Left lung (tissue), 10 donors: ENCODE results near the gene ZNF821. TPM values are rescaled to one million over a fixed set of nuclear protein-coding genes. Genes with fewer than 3 reads are reported as not detected.
A peak's percentile ranks its signal among the peaks of the same experiment; 100 is the strongest.

Experiments used
- ATAC-seq: fragments of 200-7000 bp; cut with Tn5 transposase; one replicate; pipeline ENCODE4 v1.9.1; 2020; ENCODE audit warnings: moderate library complexity
- DNase-seq, 4 donors: peaks; one replicate each; pipeline ENCODE4 v3.0.0-alpha.2; 2013 to 2020
- H3K27ac ChIP-seq, 2 donors: fragments of 200-600 bp; sonication (generic) in 1 of 2; one replicate each; pipeline versions ENCODE4 v1.5.0 to v1.8.0; 2020 to 2021
- H3K27me3 ChIP-seq, 2 donors: fragments of 200-600 bp; sonication (generic) in 1 of 2; one replicate each; pipeline versions ENCODE4 v1.5.0 to v1.8.0; 2020 to 2021
- H3K36me3 ChIP-seq, 2 donors: fragments of 200-600 bp; sonication (generic) in 1 of 2; one replicate each; pipeline versions ENCODE4 v1.5.0 to v1.8.0; 2020 to 2021
- H3K4me1 ChIP-seq, 2 donors: fragments of 200-600 bp; one replicate each; pipeline ENCODE4 v1.8.0; 2021
- H3K4me3 ChIP-seq, 2 donors: fragments of 200-600 bp; sonication (generic) in 1 of 2; one replicate each; pipeline versions ENCODE4 v1.5.0 to v1.8.0; 2020 to 2021; ENCODE audit warnings: mild to moderate bottlenecking in 1 of 2
- H3K9me3 ChIP-seq, 2 donors: fragments of 200-600 bp; sonication (generic) in 1 of 2; one replicate each; pipeline versions ENCODE4 v1.5.0 to v1.8.0; 2020 to 2021
- intact Hi-C, 2 donors: fragments of 100-400 bp; cut with DNase I; formaldehyde crosslinking; loops; one replicate each; pipeline versions ENCODE4 v1.11.2 to v1.14.2; 2022
- polyA plus RNA-seq, 6 donors: library from polyadenylated mRNA; unstranded; fragments of 120-200 nt; gene quantifications; one replicate each; pipeline ENCODE4 v1.2.1, GENCODE V29; 2013; ENCODE audit not compliant: insufficient read length in 6 of 6
- total RNA-seq, 2 donors: library from RNA; stranded (reverse); fragmentation: NEBNext Ultra II Directional; extraction: Animal tissue kit (Norgen Biotek cat#: 25700); gene quantifications; one replicate each; pipeline ENCODE4 v1.2.1, GENCODE V29; 2021
- TF ChIP-seq, protein P1 (sequence below), 2 donors: fragments of 200-600 bp; sonication (generic) in 1 of 2; IDR thresholded peaks; one replicate each; pipeline versions ENCODE4 v1.5.0 to v1.8.0; 2021; ENCODE audit warnings: antibody characterized with exemption in 2 of 2
- donor health status: DM: no; HTN: yes; CAD: no.
- donor health status: DM: no; HTN: no; CAD: no.

The ZNF821 gene
- total and polyA plus RNA-seq, 8 donors = 5.3 to 24.7 (median 20.7) TPM

DNA sequence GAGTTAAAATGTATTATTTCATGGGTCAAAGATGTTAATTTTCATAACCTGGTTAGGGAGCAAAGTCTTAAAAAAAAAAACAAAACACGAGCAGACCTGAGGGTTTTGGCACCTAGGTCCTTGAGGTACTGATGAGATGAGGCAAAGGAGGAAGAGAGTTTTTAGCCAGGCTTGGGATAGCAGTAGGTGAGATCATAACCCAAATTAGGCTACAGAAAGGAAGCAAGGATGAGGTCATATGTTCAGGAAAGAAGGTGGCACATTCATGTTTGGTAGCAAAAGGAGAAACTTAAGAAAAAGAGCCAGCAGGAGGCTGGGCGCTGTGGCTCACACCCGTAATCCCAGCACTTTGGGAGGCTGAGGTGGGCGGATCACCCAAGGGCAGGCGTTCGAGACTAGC is 35.4 kb downstream of the ZNF821 start:
- TF ChIP-seq, protein P1, sequence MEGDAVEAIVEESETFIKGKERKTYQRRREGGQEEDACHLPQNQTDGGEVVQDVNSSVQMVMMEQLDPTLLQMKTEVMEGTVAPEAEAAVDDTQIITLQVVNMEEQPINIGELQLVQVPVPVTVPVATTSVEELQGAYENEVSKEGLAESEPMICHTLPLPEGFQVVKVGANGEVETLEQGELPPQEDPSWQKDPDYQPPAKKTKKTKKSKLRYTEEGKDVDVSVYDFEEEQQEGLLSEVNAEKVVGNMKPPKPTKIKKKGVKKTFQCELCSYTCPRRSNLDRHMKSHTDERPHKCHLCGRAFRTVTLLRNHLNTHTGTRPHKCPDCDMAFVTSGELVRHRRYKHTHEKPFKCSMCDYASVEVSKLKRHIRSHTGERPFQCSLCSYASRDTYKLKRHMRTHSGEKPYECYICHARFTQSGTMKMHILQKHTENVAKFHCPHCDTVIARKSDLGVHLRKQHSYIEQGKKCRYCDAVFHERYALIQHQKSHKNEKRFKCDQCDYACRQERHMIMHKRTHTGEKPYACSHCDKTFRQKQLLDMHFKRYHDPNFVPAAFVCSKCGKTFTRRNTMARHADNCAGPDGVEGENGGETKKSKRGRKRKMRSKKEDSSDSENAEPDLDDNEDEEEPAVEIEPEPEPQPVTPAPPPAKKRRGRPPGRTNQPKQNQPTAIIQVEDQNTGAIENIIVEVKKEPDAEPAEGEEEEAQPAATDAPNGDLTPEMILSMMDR (IDR thresholded peaks at IDR 0.05) = no peak
- peaks cover 0 to 59% of the 10 kb centered on the region in 2 donors for H3K36me3 ChIP-seq
- no peak for DNase-seq

DNA sequence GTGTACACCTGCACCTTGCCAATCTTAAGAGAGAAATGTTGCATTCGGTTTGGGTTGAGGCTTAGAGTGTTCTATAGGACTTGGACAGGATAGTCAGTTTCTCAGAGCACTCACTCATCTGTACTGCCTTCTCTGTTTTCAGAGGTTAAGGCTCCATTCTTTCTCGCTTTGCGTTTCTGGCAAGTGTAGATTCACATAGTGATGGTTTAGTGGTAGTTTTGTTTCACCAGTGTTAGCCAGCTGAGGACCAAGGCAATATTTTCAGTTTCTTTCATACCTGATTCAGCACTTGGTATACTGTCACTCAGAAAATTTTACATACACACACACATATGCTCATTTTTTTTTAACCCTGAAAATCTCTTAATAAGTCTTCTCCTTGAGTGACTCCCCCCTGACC is 36.9 kb downstream of the ZNF821 start:
- no peaks in the 10 kb centered on the region for H3K9me3 ChIP-seq
- no peak overlapping the region for H3K27ac ChIP-seq
- H3K4me1 ChIP-seq = peaks cover 7 to 20% of the 10 kb centered on the region in 2 donors
- no peak for DNase-seq
- H3K36me3 ChIP-seq = peaks cover 0 to 44% of the 10 kb centered on the region in 2 donors
- H3K27me3 ChIP-seq = no peaks in the 10 kb centered on the region
- H3K4me3 ChIP-seq = peak overlapping the region in 1 of 2 donors; percentile 89
- ATAC-seq = no peak
- TF ChIP-seq, protein P1 (IDR thresholded peaks at IDR 0.05) = no peak
- intact Hi-C loops = no loop called here

More for the DNA sequence above, 35.4 kb downstream of the ZNF821 start:
- no peaks in the 10 kb centered on the region for H3K9me3 ChIP-seq
- intact Hi-C loops = no loop called here
- H3K4me3 ChIP-seq = no peak overlapping the region
- no peak for ATAC-seq
- no peaks in the 10 kb centered on the region for H3K27me3 ChIP-seq
- H3K27ac ChIP-seq = no peak overlapping the region
- peaks cover 7 to 20% of the 10 kb centered on the region in 2 donors for H3K4me1 ChIP-seq

DNA sequence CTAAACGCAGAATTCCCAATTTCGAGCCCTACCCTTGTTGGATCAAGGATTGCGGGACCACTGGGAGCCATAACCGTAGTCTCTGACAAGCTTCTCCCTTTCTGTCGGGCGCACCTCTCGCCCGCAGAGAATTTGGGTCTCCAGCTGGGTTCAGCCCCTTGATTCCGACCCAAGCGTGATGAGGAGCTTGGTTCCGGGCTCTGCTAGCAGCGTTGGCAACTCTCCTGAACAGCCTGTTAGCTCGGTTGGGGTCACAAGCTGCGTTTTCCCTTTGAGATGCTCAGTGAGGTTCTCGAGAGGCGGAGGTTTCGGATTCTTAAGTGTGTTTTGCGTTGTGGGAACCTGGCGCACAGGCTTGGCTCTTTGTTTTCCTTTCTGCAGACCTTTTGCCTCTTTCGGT is 37.6 kb downstream of the ZNF821 start:
- peak; percentile 36 for ATAC-seq
- no peaks in the 10 kb centered on the region for H3K9me3 ChIP-seq
- H3K36me3 ChIP-seq = peaks cover 0 to 37% of the 10 kb centered on the region in 2 donors
- peak overlapping the region; percentile 88 to 89 for H3K4me3 ChIP-seq
- TF ChIP-seq, protein P1 (IDR thresholded peaks at IDR 0.05) = no peak
- intact Hi-C loops = no loop called here
- peak in 2 of 4 donors; percentile 9 to 28 for DNase-seq
- H3K27me3 ChIP-seq = no peaks in the 10 kb centered on the region
- peak overlapping the region; percentile 82 to 87 for H3K27ac ChIP-seq
- H3K4me1 ChIP-seq = peaks cover 7 to 20% of the 10 kb centered on the region in 2 donors

DNA sequence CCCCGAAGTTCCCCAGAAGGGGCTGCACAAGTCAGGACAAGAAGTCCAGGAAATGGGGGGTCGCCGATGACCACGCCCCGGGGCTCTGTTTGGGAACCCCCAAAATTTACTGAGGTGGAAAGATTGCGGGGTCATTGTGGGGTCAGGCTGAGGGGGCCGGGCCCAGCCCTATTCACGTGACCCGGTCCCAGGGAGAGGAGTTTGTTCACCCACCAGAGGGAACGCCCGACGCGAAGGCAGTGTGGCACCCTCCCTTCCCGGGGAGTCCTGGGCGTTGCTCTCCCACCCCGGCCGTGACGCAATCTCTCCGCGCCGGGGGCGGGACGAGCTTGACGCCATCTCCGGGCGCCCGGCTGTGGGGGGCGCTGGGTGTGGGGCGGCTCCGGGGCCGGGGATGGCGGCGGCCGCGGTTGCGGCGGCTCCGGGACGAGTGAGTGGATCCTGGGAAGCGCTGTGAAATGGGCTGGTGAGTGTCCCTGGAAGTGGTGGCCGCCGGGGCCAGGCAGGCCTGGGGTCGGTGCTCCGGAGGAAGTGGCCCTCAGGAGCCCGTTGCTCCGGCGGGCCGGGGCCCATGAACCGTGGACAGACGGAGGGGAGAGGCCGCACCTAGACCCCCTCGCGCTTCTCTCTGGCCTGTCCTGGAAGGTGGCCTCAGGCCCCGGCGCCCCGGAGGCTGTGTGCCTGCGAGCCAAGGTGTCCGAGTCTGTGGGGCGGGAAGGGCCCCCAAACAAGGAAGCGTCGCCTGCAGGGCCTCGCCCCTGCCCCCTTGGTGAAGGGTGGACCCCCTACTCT is 38.1 kb downstream of the ZNF821 start, which contains the start of gene ATXN1L:
Gene ATXN1L, plus strand, starts transcription at position 338 of the 792 bp plus-strand sequence. CDS start 3,765 bp downstream, outside the sequence.
- Histone ChIP-seq H3K4me1 (peaks cover 7 to 20% of the 10 kb centered on the region in 2 donors), H3K27me3 (no peaks in the 10 kb centered on the region), H3K9me3 (no peaks in the 10 kb centered on the region), H3K27ac (peak within 1 kb of the TSS; percentile 82 to 87), H3K4me3 (peak within 1 kb of the TSS; percentile 88 to 89), H3K36me3 (peaks cover 0 to 31% of the 10 kb centered on the region in 2 donors)
- TF ChIP-seq, protein P1 (IDR thresholded peaks at IDR 0.05) = no peak
- DNase-seq = peak; percentile 88 to 96 (median 93)
- intact Hi-C loops = no loop called here
- ATAC-seq = peak; percentile 99

DNA sequence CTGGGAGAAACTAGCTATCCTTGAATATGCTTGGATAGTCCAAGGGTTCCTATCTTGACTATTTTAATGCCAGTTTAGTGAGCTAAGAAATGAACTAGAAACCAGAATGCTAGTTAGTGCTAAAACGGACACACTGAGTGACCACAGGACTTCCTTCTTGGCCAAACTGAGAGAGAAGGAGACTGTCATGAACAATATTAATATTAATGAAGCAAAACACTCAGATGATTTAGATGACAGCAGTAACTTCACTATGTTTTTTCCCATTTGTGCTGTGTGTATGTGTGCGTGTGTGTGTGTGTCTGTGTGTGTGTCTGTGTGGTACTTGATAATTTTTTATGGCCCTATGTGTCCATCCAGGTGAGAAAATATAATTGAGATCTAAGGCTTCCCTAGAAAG is 40.4 kb downstream of the ZNF821 start:
- Histone ChIP-seq H3K4me3 (no peak overlapping the region), H3K27me3 (no peaks in the 10 kb centered on the region), H3K27ac (no peak overlapping the region), H3K36me3 (peaks cover 0 to 9% of the 10 kb centered on the region in 2 donors), H3K4me1 (peaks cover 7 to 20% of the 10 kb centered on the region in 2 donors), H3K9me3 (no peaks in the 10 kb centered on the region)
- no peak for DNase-seq
- intact Hi-C loops = no loop called here
- TF ChIP-seq, protein P1 (IDR thresholded peaks at IDR 0.05) = no peak
- no peak for ATAC-seq
